ENCODE results near the gene IFNA16.
"Not testable (repeated sequence)": the region's sequence is repeated elsewhere in the genome, so short reads cannot be mapped to it uniquely, and the experiment has no call there.

Gene IFNA16

GRCh38 chr9:21217211-21217610 is at the start of gene IFNA16:
Gene IFNA16 (minus strand): TSS chr9:21217311. CDS start chr9:21217305, 6 bp downstream.
- H3K4me3 ChIP-seq (ENCODE audit: low read depth, low read length): not testable (repeated sequence)

GRCh38 chr9:21265421-21266189 is 48.5 kb upstream of the IFNA16 start:
- H3K4me3 ChIP-seq (ENCODE audit: low read depth, low read length): no peak overlapping the region

- H3K4me3 ChIP-seq (ENCODE audit: low read depth, low read length): no peak overlapping the region
Observed at GRCh38 chr9:21255538-21256212, 38.6 kb upstream of the IFNA16 start.

GRCh38 chr9:21252721-21253547 is 35.8 kb upstream of the IFNA16 start:
- H3K4me3 ChIP-seq (ENCODE audit: low read depth, low read length): no peak overlapping the region

GRCh38 chr9:21251638-21252037 is 34.5 kb upstream of the IFNA16 start:
- H3K4me3 ChIP-seq (ENCODE audit: low read depth, low read length): no peak overlapping the region

- no peak overlapping the region for H3K4me3 ChIP-seq (ENCODE audit: low read depth, low read length)
Observed at GRCh38 chr9:21251190-21251589, 34.1 kb upstream of the IFNA16 start.

GRCh38 chr9:21244836-21245235 is 27.7 kb upstream of the IFNA16 start:
- no peak overlapping the region for H3K4me3 ChIP-seq (ENCODE audit: low read depth, low read length)

GRCh38 chr9:21239911-21240310 is 22.8 kb upstream of the IFNA16 start, which contains the start of gene IFNA14:
Gene IFNA14 (minus strand): TSS chr9:21240005. CDS start chr9:21239935, 70 bp downstream.
- no peak within 1 kb of the TSS for H3K4me3 ChIP-seq (ENCODE audit: low read depth, low read length)

- H3K4me3 ChIP-seq (ENCODE audit: low read depth, low read length): not testable (repeated sequence)
Observed at GRCh38 chr9:21236360-21236714, 19.2 kb upstream of the IFNA16 start.

- H3K4me3 ChIP-seq (ENCODE audit: low read depth, low read length): not testable (repeated sequence)
Observed at GRCh38 chr9:21235468-21236359, 18.6 kb upstream of the IFNA16 start.

- H3K4me3 ChIP-seq (ENCODE audit: low read depth, low read length): no peak overlapping the region
Observed at GRCh38 chr9:21234153-21234687, 17.1 kb upstream of the IFNA16 start.

GRCh38 chr9:21233258-21233657 is 16.1 kb upstream of the IFNA16 start:
- H3K4me3 ChIP-seq (ENCODE audit: low read depth, low read length): no peak overlapping the region

- H3K4me3 ChIP-seq (ENCODE audit: low read depth, low read length): no peak within 1 kb of the TSS
Observed at GRCh38 chr9:21228122-21228521, 11.0 kb upstream of the IFNA16 start, which contains the start of gene IFNA17. Gene IFNA17 (minus strand): TSS chr9:21228222. CDS start chr9:21228173, 49 bp downstream.

- not testable (repeated sequence) for H3K4me3 ChIP-seq (ENCODE audit: low read depth, low read length)
Observed at GRCh38 chr9:21213411-21214326, 3.4 kb downstream of the IFNA16 start.

- not testable (repeated sequence) for H3K4me3 ChIP-seq (ENCODE audit: low read depth, low read length)
Observed at GRCh38 chr9:21212160-21212559, 5.0 kb downstream of the IFNA16 start.

- H3K4me3 ChIP-seq (ENCODE audit: low read depth, low read length): not testable (repeated sequence)
Observed at GRCh38 chr9:21210782-21211181, 6.3 kb downstream of the IFNA16 start.

- H3K4me3 ChIP-seq (ENCODE audit: low read depth, low read length): no peak overlapping the region
Observed at GRCh38 chr9:21210311-21210710, 6.8 kb downstream of the IFNA16 start.

- H3K4me3 ChIP-seq (ENCODE audit: low read depth, low read length): not testable (repeated sequence)
Observed at GRCh38 chr9:21207043-21207442, 10.1 kb downstream of the IFNA16 start, which contains the start of gene IFNA10. Gene IFNA10 (minus strand): TSS chr9:21207143. CDS start chr9:21207097, 46 bp downstream.

- no peak overlapping the region for H3K4me3 ChIP-seq (ENCODE audit: low read depth, low read length)
Observed at GRCh38 chr9:21205204-21205603, 11.9 kb downstream of the IFNA16 start.

Data from iPS-11a (cell line).